ENCODE measurements around the gene RBM28. TPM values are rescaled to one million over a fixed set of nuclear protein-coding genes. Genes with fewer than 3 reads are reported as not detected.
"Not testable (repeated sequence)": the region's sequence is repeated elsewhere in the genome, so short reads cannot be mapped to it uniquely, and the experiment has no call there.

Gene RBM28
- polyA plus RNA-seq, 1 donor: 62.6 TPM

DNA sequence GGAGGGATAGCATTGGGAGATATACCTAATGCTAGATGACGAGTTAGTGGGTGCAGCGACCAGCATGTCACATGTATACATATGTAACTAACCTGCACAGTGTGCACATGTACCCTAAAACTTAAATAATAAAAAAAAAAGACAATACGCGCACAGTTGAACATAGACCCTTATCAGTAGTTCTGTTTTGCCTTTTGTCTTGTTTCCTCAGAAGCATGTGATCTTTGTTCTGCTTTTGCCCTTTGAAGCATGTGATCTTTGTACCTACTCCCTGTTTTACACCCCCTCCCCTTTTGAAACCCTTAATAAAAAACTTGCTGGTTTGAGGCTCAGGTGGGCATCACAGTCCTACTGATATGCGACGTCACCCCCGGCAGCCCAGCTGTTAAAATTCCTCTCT, 45.7 kb downstream of the RBM28 start:
- DNase-seq: not testable (repeated sequence)

DNA sequence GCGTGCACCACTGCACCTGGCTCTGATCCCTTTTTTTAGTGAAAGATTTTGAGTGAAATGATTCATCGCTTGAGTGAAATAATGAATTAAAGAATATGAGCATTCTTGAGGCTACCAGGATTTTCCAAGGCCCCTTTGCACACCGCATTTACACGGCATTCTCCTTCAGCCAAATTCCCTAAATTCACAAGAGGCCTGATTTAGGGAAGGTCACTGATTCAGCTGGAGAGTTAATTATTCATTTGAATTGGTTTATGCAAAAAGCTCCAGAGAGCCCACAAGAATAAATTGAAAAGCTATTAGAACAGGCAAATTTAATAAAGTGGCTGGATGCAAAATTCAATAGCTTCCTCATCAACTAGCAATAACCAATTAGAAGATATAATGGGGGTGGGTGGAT, 56.2 kb downstream of the RBM28 start:
- no peak for DNase-seq

DNA sequence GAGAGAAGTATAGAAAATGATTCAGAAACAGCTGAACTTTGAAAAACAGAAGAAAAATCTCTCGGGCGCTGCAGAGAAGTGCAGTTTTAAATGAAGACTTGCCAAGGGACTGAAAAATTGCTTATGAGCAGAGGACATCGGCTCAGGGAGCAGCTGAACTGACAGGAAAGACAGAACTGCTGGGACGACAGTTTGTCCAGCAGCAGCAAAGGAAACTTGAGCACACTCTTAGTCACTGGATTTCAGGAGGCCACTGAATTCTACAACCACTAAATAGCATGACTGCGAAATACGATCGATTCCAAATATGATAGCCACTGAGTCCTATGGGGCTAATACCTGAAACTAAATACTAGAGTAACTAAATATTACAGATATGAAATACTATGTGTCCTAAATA, 59.6 kb downstream of the RBM28 start:
- DNase-seq: no peak

DNA sequence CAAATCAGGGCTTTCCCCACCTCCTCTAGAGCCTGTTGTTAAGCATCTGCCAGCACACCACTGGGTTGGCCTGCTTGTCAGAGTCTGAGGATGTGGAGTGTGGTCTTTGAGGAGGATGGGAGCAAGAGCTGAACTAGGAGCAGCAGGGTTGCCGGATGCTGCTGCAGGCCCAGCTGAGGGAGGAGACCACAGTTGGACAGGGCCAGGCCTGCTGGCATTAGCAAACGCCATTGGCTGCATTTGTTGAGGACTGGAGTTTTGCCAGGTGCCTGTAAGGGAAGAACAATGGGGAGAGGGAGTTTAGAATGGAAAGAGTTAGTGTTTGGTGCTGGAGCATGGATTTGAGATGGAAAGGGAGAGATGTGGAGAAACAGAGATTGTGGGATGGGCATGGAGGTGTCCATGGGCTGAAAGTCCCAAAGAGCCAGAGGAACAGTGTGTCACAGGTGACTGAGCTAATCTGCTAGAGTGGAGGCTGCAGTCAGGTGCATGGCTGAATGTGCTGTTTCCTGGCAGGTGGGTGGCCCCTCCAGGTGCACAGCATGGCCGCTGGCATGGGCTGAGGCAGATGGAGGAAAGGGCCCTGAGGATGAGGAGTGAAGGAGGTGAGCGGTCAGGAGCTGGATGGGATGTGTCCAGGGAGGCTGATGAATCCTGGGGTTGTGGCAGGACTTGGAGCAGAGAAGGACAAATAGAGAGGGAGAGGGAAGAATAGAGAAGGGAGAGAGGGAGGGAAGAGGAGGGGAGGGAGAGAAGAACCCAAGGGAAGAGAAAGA, 61.9 kb downstream of the RBM28 start:
- no peak for DNase-seq

DNA sequence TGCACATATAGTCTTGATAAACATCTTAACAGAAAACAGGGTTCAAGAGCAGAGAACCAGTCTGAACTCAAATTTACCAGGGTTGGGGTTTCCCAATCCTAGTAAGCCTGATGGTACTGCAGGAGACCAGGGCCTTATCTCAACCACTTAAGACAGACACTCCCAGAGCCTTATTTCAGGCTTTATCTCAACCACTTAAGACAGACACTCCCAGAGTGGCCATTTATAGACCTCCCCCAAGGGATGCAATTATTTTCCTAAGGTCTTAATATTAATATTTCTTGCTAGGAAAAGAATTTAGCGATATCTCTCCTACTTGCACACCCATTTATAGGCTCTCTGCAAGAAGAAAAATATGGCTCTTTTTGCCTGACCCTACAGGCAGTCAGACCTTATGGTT, 63.3 kb downstream of the RBM28 start:
- not testable (repeated sequence) for DNase-seq

DNA sequence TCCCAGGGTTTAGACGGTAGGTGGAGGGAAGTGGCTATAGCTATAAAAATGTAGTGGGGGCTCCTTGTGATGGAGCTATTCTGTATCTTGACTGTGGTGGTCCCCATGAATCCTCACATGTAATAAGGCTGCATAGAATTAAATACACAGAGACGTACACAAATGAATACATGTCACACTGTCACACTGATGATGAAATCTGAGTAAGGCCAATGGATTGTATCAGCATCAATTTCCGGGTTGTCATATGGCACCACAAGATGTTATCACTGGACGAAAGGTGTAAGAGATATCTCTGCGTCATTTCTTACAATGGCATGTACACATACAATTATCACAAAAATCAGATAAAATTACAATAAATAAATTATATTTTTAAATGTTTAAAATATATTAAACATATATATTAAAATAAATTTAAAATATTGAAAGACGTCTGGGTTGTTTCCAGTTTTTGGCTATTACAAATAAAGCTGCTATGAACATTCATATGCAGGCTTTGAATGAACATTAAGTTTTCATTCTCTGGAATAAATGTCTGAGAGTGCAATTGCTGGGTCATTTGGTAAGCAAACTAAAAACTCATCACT, 64.5 kb downstream of the RBM28 start:
- no peak for DNase-seq

DNA sequence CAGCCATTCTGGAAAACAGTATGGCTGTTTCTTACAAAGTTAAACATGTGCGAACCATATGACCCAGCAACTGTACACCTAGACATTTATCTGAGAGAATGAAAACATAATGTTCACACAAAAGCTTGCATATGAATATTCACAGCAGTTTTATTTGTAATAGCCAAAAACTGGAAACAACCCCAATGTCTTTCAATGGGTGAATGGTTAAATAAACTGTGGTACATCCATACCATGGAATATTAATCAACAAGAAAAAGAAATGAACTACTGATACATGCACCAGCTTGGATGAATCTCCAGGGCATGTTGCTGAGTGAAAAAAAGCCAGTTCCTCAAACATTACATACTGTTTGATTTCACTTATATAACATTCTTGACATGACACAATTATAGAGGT, 65.3 kb downstream of the RBM28 start:
- DNase-seq: no peak

DNA sequence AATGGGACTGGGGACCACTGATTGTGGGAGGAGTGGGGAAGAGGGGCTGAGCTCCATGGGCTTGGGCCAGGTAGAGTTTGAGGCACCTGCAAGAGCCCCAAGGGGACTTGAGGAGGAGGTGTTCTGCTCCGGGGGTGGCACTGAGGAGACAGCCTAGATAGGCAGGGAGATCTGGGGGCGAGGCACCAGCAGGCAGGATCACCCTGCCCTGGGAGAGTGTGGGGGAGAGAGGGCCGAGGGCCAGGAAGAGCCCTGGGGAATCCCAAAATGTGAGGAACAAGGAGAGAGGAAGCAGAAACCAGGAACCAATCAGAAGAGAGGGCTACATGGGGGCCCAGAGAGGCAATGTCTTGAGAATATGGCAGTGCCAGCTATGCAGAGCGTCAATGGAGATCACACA, 68.0 kb downstream of the RBM28 start:
- no peak for DNase-seq

DNA sequence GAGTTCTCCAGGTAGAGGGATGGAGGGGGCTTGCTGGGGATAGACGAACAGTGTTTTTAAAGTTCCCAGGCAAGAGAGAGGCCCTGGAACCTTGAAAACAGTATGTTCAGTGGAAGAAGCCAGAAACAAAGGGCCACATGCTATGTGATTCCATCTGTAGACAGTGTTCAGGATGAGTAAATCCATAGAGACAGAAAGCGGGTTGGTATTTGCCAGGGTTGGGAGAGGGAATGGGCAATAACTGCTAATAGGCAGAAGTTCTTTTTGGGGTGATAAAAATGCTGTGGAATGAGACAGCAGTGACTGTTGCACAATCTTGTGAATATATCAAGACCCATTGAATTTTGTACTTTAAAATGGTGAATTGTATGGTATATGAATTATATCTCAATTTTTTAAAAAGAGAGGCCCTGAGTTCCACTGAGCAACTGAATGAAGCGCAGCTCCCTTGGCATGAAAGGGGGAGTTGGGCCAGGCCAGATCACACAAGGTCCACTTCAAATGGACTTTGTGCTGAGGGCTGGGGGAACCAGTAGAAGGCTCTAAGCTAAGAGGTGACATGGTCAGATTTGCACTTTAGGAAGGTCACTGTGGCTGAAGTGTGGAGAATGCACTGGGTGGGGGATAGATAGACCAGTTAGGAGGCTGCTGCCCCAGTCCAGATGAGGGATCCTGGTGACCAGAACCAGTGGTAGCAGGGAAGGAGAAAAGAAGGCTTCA, 68.7 kb downstream of the RBM28 start:
- DNase-seq: no peak

DNA sequence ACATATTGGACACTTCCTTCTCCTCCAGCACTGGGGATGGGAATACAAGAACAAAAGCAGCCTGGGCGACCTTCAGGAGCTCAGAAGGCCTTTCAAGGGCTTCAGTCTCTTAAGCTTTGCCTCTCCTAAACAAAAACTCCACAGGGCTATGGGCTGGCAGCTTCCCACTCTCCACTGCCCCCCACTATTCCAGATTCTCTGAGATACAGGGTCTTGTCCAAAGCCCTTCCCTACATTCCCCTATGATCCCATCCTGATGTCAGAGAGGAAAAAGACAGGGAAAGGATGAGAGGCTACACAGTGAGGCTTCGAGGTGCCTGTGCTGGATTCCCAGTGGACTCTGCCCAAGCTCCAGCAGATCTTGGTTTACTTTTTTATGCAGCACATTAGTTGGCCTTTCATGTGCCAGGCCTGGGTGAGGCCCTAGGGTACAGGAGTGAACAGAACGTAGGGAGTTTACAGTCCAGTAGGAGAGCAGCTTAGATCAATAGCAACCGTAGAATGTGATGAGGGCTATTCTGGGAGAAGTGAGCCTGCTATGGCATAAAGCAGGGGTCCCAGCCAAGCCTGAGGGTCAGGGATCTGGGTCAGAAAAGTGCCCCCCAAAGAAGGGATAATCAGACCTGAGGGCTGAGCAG, 69.3 kb downstream of the RBM28 start:
- no peak for DNase-seq

DNA sequence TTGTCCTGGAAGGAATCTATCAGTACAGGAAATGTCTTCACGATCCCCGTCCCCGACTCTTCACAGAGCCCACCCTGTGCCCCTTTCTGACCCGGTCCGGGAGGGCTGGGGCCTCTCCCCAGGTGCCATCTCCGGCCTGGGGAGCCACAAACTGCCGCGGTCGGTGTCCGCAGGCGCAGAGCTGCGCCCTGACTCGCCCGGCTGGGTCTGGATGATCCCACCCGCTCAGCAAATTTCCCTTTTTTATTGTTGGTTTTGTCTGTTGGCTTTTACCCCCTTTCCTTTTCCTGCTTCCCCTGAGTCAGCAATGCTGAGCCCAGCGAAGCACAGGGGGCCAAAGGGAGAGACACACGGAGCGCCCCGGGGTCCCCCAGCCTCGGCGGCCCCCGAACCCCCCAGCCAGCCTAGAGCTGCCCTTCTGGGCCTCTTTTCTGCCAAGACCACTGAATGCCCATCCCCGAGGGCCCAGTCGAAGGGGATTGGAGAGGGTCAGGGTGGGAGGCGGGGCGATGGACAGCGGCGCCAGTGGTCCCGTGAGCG, 71.7 kb downstream of the RBM28 start:
- no peak for DNase-seq

DNA sequence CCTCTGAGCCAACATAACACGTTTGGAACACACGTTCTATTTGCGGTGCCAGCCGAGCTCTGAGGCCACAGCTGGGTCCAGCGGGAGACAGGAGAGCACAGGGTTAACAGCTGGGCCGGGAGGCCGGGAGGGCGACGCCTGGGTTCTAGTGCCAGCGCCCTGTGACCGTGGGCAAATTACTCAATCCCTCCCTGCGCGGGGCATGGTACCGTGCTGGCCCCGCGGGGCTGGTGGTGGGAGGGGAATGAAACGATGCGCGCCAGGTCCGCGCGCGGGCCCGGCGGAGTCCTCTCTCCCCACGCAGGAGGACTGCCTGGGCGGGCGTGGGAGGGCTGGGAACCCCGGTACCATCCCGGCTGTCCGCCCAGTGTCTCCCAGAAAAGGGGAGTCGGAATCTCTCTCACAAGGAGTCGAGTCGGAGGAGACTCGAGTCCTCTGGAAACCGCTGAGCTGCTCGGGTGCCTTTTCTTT, 72.2 kb downstream of the RBM28 start:
- DNase-seq: no peak

DNA sequence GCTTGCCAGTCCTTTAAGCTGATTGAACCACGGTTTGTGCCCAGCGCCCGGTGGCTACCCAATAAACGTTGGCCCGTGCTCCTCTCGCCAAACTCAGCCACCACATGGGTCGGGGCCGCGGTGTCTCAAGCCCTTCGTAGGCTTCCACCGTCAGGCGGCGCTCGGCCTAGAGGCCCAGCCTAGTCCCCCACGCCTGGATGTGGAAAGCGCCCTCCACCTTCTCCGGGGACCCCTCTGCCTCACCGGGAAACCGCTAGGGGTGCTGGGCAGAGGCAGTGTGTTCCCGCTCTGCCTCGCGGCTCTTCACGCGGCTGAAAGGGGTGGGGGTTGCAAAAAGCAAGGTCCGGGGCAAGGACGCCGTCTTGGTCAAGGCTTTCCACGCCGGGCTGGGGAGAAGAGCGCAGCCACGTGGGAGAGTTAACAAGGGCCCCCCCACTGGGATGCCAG, 72.9 kb downstream of the RBM28 start:
- no peak for DNase-seq

DNA sequence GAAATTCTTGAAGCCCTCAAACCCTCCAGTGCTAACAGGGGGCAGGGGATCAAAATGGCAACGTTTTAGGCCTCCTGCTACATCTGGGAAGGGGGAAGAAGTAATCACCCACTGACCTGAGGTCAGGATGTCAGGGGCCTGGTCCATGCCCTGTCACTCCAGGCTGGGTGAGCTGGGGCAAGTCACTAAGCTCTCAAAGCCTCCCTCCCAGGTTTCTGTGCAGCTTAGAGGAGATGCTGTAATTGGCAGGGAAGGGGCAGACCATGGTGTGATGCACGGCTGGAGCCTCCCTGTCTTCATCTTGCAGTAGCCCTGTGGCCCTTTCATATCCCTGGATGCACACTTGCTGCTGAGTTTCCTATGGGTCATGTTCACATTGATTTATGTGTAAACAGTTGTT, 75.5 kb downstream of the RBM28 start:
- DNase-seq: no peak

DNA sequence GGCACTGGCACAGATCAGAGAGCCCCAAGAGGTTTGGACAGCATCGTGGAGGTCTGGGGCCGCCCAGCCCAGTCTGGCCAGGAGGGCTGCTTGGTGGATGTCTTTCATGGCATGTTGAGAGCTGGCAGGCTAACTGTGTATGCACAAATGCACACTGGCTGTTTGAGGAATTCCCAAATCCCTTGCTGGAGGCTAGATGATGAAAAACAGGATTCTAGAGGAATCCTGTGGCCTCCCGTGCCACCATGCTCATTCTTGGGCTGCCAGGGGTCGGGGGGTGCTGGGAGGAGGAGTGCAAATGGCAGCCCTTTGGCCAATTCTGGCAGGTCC, 76.1 kb downstream of the RBM28 start:
- DNase-seq: no peak

DNA sequence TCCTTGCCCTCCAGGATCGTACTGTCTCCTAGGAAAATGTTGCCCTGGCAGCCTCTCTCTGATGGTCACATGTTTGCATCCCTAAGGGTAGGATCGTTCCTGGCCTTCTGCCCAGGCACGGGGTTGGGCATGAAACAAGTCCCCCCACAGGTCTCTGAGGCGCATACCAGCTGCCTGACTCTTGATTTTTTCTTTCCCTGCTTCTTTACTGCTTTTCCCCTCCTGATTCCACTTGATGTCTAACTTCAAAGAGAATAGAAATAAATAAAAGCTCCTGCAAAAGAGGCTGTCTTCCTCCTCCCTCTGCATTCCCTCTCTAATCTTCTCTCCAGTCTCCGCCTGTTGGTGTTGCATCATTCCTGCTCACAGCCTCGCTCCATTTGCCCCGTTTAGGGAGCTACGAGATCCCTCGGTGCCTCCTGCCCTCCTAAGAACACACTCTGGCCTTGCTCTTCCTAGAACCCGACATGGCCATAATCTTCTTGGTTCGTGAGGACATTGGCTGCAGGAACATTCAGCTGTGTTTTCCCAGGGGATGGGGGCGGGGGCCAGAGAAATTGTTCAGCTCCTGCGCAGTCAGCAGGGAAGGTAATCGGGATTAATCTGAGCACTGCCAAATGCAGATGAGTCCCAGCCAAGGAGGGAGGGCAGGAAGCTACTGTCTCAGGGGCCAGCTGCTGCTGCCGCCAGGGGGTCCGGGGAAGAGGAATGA, 76.7 kb downstream of the RBM28 start:
- DNase-seq: no peak

DNA sequence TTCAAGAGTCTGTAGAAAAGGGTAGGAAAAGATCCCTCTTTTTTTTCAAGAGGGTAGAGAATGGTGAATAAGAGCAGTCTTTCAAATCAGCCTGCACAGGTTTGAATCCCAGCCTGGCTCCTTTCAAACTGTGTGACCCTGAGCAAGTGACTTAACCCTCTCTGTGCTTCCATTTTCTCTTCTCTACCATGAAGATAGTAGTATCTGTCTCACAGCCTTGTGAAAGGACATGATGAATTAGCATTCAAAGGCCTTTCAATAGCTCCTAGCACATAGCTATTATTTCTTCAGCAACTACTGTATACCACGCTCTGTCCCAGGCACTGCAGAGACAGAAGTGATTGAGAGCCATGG, 77.2 kb downstream of the RBM28 start:
- DNase-seq: no peak

DNA sequence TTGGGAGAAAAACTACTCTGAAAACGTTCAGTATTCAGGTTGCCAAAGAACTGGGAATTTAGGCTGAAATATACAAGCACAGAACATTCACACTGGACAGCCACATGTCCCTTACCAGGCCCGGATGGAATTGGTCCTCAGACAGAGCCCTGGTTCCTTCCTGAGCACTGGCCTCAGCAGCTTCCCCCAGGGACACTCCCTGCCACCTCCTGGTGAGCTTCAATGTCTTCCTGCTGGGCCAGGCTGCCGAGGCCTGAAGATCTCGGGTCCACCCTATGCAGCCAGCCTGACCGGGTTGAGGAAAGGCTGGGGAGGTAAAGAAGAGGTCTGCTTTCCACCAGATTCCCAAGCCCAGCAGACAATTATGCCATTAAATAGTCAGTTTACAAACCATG, 77.8 kb downstream of the RBM28 start:
- DNase-seq: no peak

DNA sequence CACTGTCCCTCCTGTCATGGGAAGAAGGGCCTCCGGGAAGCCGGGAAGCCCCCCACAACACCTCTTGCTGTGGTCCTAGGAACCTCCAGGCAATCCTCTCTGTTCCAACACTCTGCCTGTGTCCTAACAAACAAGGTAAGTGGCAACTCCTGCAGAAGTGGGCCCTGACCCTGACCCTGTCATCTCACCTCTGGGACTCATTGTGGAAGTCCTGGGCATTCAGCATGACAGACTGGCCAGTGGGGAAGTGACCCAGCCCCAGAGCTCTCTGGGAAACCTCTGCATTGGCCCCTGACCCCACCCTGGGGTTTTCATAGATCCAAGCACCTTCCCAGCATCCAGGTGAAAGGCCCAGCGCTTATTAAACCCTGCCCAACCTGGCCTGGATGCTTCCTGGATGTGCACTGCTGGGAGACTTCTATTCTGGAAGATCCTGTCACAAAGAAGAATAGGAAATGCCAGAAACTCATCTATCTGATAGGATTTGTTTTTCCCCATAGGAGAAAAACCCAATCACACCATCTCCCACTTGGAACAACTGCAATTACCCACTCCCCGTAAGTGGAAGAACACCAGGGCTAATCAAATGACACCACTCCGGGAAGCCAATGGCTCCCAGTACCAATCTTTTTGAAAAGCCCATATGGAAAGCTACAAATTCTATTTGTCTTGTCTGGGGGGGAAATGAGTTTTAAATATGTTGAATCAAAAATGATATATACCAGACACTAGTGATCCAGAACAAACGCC, 78.4 kb downstream of the RBM28 start:
- no peak for DNase-seq

DNA sequence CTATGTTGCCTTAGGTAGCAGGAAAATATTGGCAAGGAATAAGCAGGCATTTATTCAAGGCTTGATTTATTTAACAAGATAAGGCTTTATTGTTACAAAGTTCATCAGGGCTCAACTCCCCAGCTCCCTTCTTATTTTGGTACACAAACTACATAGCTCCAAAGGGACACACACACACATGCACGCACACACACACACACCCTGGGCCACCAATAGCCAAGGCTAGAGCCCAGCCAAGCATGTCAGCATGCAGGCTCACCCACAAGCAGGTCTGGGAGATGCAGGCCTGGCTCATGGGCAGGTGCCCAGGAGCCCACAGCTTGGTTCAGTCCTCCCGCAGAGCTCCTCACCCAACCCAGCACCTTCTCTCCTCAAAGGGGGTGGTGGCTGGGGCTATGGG, 79.2 kb downstream of the RBM28 start:
- DNase-seq: no peak

DNA sequence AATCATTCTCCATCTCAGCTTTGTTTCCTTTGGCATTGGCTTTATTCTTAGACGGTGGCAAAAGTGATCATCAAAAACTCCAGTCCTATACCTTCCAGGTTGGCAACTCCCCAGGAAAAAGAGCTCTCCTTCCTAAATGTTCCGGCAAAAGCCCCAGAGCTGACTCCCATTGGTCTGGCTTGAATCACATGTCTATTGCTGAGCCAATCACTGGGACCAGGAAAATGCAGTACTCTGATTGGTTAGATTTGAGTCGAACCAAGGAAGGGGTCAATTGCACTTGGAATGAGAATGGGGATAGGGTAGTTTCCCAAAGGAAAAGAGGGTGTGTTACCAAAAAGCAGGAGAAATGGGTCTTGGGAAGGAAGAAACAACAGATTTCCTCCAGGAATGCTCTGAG, 80.3 kb downstream of the RBM28 start:
- DNase-seq: no peak

Data from left kidney (tissue), 2 donors.